GM19025 (cell line): ENCODE data around the gene C1orf141.
A peak's percentile ranks its signal among the peaks of the same experiment; 100 is the strongest.
"Not testable (repeated sequence)": the region's sequence is repeated elsewhere in the genome, so short reads cannot be mapped to it uniquely, and the experiment has no call there.

ENCODE experiments used
- ATAC-seq: cut with Tn5 transposase; IDR thresholded peaks from one replicate; pipeline ENCODE4 v1.9.1; 2021; ENCODE audit warnings: mild to moderate bottlenecking, low read depth, moderate library complexity; ENCODE audit not compliant: unreplicated experiment

The C1orf141 gene

DNA sequence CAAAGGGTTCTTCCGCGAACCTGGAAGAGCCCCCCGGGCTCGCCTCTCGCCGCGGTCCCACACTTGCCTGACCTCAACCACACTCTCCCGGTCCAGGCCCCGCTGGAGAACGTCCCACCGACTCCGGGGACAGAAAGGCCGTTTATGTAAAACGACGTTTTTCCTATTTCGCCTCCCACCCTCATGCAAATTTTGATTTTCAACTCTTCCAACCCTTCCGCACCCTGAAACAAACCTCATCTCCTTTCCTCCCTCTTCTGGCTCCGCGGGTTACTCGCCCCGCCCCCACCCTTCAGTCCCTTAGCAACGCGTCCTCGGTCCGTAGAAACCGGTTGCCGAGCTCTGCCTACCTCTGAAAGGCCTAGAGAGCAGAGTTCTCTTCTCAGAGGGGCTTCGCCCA is at the start of gene C1orf141:
Gene C1orf141, minus strand, starts transcription at position 276 of the 400 bp plus-strand sequence. CDS start 7,730 bp downstream, outside the sequence.
- no peak for ATAC-seq

DNA sequence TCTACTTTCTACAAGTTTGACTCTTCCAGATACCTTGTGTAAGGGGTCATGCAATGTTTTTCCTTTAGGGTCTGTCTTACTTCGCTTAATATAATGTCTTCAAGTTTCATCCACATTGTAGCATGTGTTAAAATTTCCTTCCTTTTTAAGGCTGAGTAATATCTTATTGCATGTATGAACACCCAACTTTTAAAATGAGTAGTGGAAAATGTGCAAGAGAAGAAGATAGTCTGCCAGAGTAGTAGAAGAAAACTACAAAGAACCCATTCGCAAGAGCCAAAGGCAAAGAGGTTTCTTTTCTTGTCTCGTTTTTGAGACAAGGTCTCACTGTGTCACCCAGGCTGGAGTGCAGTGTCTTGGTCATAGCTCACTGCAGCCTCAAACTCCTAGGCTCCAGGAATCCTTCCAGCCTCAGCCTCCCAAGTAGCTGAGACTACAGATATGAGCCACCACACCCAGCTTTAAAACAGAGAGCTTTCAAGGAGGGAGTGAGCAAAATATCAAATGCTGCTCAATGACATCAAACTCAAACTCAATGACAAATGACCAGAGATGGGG is 40.8 kb upstream of the C1orf141 start:
- no peak for ATAC-seq

GRCh38 chr1:67174716-67175284 is 40.0 kb upstream of the C1orf141 start:
- no peak for ATAC-seq

GRCh38 chr1:67173988-67174387 is 39.2 kb upstream of the C1orf141 start:
- no peak for ATAC-seq

- ATAC-seq, result no peak
Measured at GRCh38 chr1:67171978-67172377, 37.2 kb upstream of the C1orf141 start.

- no peak for ATAC-seq
Measured at GRCh38 chr1:67171574-67171955, 36.8 kb upstream of the C1orf141 start.

- no peak for ATAC-seq
Measured at GRCh38 chr1:67170751-67171573, 36.2 kb upstream of the C1orf141 start.

GRCh38 chr1:67169932-67170331 is 35.2 kb upstream of the C1orf141 start:
- ATAC-seq, result no peak

GRCh38 chr1:67169496-67169895 is 34.7 kb upstream of the C1orf141 start:
- ATAC-seq, result peak; percentile 36

GRCh38 chr1:67166196-67166595 is 31.4 kb upstream of the C1orf141 start, which contains the start of gene IL23R:
Gene IL23R (plus strand): TSS chr1:67166454. CDS start chr1:67168121, 1,667 bp downstream.
- ATAC-seq, result peak; percentile 86

DNA sequence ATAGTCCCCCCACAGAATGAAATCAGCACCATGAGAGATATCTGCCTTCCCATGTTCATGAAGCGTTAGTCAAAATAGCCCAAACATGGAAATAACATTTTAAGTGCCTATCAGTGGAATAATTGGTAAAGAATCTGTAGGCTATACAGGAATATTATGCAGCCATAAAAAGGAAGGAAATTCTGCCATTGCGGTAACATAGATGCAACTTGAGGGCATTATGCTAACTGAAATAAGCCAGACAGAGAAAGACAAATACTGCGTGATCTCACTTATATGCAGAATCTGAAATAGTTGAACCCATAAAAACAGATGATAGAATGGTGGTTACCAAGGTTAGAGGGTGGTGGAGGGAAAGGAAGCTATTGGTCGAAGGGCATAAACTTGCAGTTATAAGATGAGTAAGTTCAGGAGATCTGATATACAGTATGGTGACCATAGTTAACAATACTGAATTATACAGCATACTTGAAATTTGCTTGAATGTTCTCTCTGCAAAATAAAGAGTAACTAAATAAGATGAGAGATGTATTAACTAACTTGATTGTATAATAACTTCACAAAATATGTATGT is 30.8 kb upstream of the C1orf141 start:
- no peak for ATAC-seq

- ATAC-seq, result no peak
Measured at GRCh38 chr1:67162954-67163353, 28.2 kb upstream of the C1orf141 start.

GRCh38 chr1:67159233-67159632 is 24.5 kb upstream of the C1orf141 start:
- no peak for ATAC-seq

- no peak for ATAC-seq
Measured at GRCh38 chr1:67158401-67158800, 23.6 kb upstream of the C1orf141 start.

DNA sequence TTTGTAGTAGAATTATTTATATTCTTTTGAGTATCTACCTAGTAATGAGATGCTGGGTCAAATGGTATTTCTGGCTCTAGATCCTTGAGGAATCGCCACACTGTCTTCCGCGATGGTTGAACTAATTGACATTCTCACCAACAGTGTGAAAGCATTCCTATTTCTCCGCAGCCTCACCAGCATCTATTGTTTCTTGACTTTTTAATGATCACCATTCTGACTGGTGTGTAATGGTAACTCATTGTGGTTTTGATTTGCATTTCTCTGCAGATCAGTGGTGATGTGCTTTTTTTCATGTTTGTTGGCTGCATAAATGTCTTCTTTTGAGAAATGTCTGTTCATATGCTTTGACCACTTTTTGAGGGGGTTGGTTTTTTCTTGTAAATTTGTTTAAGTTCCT is 16.2 kb upstream of the C1orf141 start:
- ATAC-seq, result no peak

- peak; percentile 92 for ATAC-seq
Measured at GRCh38 chr1:67149179-67149770, 14.5 kb upstream of the C1orf141 start.

DNA sequence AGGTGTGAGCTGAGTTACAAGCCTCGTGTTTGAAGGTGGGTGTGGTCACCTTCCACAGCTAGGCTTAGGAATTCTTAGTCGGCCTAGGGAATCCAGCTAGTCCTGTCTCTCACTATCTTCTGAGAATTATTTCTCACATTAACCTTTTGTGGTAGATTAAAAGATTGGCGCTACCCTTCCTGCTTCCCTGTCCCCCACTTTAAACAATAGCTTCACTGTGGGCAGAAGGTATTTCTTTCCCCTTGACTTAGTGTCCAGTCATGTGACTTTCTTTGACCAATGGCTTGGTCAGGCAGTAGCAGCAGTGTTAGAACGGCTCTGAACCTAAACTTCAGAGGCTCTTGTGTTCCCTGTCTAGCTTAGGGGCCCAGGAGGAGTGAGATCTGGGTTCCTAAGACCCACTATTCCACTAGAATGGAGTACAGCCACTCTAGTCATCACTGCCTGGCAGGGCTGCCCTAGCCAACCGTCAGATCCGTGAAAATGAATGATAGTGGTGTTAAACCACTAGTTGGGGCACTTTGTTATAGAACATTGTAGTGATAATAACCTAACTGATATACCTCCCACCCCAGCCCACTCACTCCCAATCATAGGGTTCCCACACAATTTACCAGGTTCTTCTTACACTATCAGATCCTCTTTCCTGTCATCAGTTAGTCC is 13.9 kb upstream of the C1orf141 start:
- ATAC-seq, result no peak

GRCh38 chr1:67147973-67148372 is 13.2 kb upstream of the C1orf141 start:
- ATAC-seq, result not testable (repeated sequence)

DNA sequence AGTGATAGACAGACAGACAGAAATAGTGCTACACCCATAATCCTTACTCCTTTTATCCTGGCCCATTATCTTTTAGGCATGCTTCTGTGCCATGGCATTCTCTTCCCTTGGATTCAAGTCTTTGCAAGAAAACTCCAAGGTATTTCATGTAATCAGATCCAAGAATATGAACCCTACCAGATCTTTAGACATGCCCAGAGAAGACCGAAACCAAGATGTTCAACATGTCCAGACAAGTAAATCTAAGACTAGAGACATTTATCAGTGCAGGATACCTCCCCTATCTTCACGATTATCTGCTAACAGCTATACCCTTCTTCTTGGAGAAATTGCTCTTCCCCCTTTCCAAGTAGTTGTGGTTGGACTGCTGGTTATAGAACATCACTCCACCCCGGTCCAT is 11.8 kb upstream of the C1orf141 start:
- ATAC-seq, result no peak

- no peak for ATAC-seq
Measured at GRCh38 chr1:67146101-67146500, 11.3 kb upstream of the C1orf141 start.
